Loucy (cell line): ENCODE results near the gene ABHD12B.

Experiments used
- EZH2phosphoT487 ChIP-seq: fragments of 200-600 bp; IDR thresholded peaks from 2 replicates; pipeline ENCODE4 v1.6.1; 2018; ENCODE audit warnings: antibody characterized with exemption, mild to moderate bottlenecking, moderate library complexity, borderline replicate concordance
- TF ChIP-seq, protein P1 (sequence below): fragments of 200-600 bp; sonication (generic); conservative IDR thresholded peaks from 2 replicates; pipeline ENCODE4 v1.5.1; 2014; ENCODE audit warnings: mild to moderate bottlenecking, antibody characterized with exemption, low read length

DNA sequence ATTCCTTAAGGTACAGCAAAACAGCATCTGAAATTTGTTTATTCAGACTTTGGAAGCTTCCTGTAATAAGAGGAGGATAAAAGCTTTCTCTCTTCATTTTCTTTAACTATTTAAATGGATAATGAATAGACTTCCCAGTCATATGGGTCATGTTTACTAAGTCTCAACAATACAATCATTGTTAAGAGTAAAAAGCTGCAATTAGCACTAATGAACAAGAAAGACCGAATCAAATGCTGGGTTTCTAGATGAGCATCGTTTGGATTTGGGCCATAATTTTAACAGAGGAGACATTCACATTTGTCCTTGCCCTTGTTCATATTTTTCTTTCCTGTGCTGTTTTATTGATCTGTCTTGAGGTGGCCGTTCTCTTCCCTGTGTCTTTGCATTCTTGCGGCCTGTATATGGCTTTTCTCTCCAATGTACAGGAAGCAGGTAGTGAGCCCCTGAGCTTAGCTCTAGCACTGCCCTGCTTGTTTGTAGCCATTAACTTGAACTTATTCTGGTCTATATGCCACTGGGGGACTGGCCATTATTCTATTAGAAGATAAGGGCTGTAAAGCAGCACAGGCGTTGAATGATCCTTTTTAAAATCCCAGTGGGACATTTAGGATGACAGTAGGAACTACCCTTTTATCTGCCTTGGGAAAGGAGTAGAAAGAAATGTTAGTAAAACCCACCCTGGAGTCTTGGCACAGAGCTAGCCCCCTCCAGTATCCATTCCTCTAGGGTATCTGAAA, 34.6 kb downstream of the ABHD12B start:
- TF ChIP-seq EZH2phosphoT487, result no peak
- TF ChIP-seq, protein P1, sequence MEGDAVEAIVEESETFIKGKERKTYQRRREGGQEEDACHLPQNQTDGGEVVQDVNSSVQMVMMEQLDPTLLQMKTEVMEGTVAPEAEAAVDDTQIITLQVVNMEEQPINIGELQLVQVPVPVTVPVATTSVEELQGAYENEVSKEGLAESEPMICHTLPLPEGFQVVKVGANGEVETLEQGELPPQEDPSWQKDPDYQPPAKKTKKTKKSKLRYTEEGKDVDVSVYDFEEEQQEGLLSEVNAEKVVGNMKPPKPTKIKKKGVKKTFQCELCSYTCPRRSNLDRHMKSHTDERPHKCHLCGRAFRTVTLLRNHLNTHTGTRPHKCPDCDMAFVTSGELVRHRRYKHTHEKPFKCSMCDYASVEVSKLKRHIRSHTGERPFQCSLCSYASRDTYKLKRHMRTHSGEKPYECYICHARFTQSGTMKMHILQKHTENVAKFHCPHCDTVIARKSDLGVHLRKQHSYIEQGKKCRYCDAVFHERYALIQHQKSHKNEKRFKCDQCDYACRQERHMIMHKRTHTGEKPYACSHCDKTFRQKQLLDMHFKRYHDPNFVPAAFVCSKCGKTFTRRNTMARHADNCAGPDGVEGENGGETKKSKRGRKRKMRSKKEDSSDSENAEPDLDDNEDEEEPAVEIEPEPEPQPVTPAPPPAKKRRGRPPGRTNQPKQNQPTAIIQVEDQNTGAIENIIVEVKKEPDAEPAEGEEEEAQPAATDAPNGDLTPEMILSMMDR, result no peak
